ENCODE results near the gene FMN1. TPM values are rescaled to one million over a fixed set of nuclear protein-coding genes. Genes with fewer than 3 reads are reported as not detected.

The FMN1 gene
- total RNA-seq, 1 experiment from 2014 or later, result 25.8 TPM

GRCh38 chr15:32819448-32819847 is 375.1 kb downstream of the FMN1 start:
- H3K4me3 ChIP-seq, result no peak overlapping the region
- no peaks in the 10 kb centered on the region for H3K27me3 ChIP-seq (ENCODE audit: insufficient read depth, low read depth)
- H2AFZ ChIP-seq, result no peak overlapping the region
- H3K4me1 ChIP-seq (replicated peaks; ENCODE audit: insufficient read depth), result peaks cover 9% of the 10 kb centered on the region
- no TSS peak for BruUV-seq (replicated peaks)
- DNase-seq, result no peak
- H3K4me2 ChIP-seq, result no peak overlapping the region
- ChIA-PET CTCF (no interaction called here), POLR2A (ENCODE audit: unreplicated experiment) (no interaction called here)
- TF ChIP-seq CTCF (conservative IDR thresholded peaks at IDR 0.05) (no peak), EZH2 (IDR thresholded peaks at IDR 0.05; ENCODE audit: low read depth) (no peak)
- no peaks in the 10 kb centered on the region for H3K36me3 ChIP-seq (ENCODE audit: low read depth)
- no peaks in the 10 kb centered on the region for H3K9me2 ChIP-seq (ENCODE audit: insufficient read depth)
- H4K20me1 ChIP-seq (ENCODE audit: insufficient read depth), result no peaks in the 10 kb centered on the region
- H3F3A ChIP-seq (ENCODE audit: insufficient read depth, low read depth), result peaks cover 8% of the 10 kb centered on the region
- no peaks in the 10 kb centered on the region for H3K79me2 ChIP-seq (ENCODE audit: low read depth)
- no peak overlapping the region for H3K27ac ChIP-seq
- no peaks in the 10 kb centered on the region for H3K9me3 ChIP-seq (ENCODE audit: insufficient read depth, low read depth)
- intact Hi-C loops (cut with micrococcal nuclease; ENCODE audit: unreplicated experiment), result no loop called here

- no peaks in the 10 kb centered on the region for H3K27me3 ChIP-seq (ENCODE audit: insufficient read depth, low read depth)
- DNase-seq, result no peak
- ChIA-PET CTCF (no interaction called here), POLR2A (ENCODE audit: unreplicated experiment) (no interaction called here)
- no peaks in the 10 kb centered on the region for H4K20me1 ChIP-seq (ENCODE audit: insufficient read depth)
- H3K9me3 ChIP-seq (ENCODE audit: insufficient read depth, low read depth), result no peaks in the 10 kb centered on the region
- peaks cover 3% of the 10 kb centered on the region; the same call in 1 of the 2 replicates for H3F3A ChIP-seq (ENCODE audit: insufficient read depth, low read depth)
- H3K36me3 ChIP-seq (ENCODE audit: low read depth), result no peaks in the 10 kb centered on the region
- no peak overlapping the region for H3K4me3 ChIP-seq
- peaks cover 4% of the 10 kb centered on the region for H3K4me1 ChIP-seq (replicated peaks; ENCODE audit: insufficient read depth)
- TF ChIP-seq CTCF (conservative IDR thresholded peaks at IDR 0.05) (no peak), EZH2 (IDR thresholded peaks at IDR 0.05; ENCODE audit: low read depth) (no peak)
- H2AFZ ChIP-seq, result no peak overlapping the region
- H3K4me2 ChIP-seq, result no peak overlapping the region
- no peak overlapping the region for H3K27ac ChIP-seq
- no TSS peak for BruUV-seq (replicated peaks)
- no peaks in the 10 kb centered on the region for H3K9me2 ChIP-seq (ENCODE audit: insufficient read depth)
- intact Hi-C loops (cut with micrococcal nuclease; ENCODE audit: unreplicated experiment), result no loop called here
- H3K79me2 ChIP-seq (ENCODE audit: low read depth), result no peaks in the 10 kb centered on the region
These were observed 375.6 kb downstream of the FMN1 start for GRCh38 chr15:32818758-32819447.

GRCh38 chr15:32817577-32817976 is 376.9 kb downstream of the FMN1 start:
- H3K79me2 ChIP-seq (ENCODE audit: low read depth), result no peaks in the 10 kb centered on the region
- H3K27me3 ChIP-seq (ENCODE audit: insufficient read depth, low read depth), result no peaks in the 10 kb centered on the region
- H3K9me2 ChIP-seq (ENCODE audit: insufficient read depth), result no peaks in the 10 kb centered on the region
- no peak for DNase-seq
- H3K27ac ChIP-seq, result no peak overlapping the region
- no peak overlapping the region for H2AFZ ChIP-seq
- no peak overlapping the region for H3K4me2 ChIP-seq
- H3F3A ChIP-seq (ENCODE audit: insufficient read depth, low read depth), result no peaks in the 10 kb centered on the region
- no TSS peak for BruUV-seq (replicated peaks)
- POLR2A ChIA-PET (ENCODE audit: unreplicated experiment), result no interaction called here
- CTCF ChIA-PET, result no interaction called here
- H3K36me3 ChIP-seq (ENCODE audit: low read depth), result no peaks in the 10 kb centered on the region
- no peaks in the 10 kb centered on the region for H3K4me1 ChIP-seq (replicated peaks; ENCODE audit: insufficient read depth)
- H3K9me3 ChIP-seq (ENCODE audit: insufficient read depth, low read depth), result no peaks in the 10 kb centered on the region
- no peak overlapping the region for H3K4me3 ChIP-seq
- intact Hi-C loops (cut with micrococcal nuclease; ENCODE audit: unreplicated experiment), result no loop called here
- no peaks in the 10 kb centered on the region for H4K20me1 ChIP-seq (ENCODE audit: insufficient read depth)
- TF ChIP-seq EZH2 (IDR thresholded peaks at IDR 0.05; ENCODE audit: low read depth) (no peak), CTCF (conservative IDR thresholded peaks at IDR 0.05) (no peak)
